Measurements from ENCODE around the gene RHO.

RHO gene

GRCh38 chr3:129577366-129577765 is 48.9 kb downstream of the RHO start:
- DNase-seq (ENCODE audit: low read depth in 3 of 3) = no peak

DNA sequence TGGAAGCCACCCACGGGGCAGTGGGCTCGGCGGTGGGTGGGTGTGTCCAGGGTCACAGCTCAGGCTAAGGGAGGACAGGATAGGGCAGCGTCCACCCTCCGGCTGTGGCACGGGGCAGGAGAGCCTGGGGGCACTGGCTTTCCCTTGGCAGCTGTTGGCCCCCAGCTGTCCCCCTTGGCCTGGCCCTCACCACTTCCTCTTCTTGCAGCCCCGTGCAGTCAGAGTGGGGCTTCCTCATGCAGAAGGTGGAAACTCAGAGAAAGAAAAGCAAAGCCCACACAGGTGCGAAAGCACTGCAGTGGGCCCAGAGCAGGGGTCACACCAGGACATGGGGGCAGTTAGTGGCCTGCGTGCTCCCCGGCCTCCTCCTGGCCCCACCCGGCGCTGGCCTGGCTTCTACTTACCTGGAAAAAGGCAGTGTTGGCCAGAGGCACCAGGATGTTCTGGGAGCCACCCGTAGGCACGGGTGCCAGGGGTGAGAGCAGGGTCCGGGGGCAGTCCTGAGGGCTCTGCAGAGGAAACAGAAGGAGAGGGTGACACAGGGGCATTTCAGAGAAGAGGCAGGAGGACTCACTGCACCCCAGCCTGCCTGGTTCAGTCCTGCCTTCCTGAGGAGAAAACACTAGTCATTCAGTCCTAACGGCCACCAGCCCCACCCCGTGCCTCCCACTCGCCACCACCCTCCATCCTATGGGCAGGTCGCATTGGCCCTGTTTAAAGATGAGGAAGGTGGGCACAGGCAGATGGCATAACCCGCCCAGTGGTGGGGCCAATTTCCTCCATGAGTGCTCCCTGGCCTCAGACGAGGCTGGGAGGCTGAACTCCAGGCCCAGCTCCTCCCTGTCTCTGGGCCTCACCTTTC is 49.7 kb downstream of the RHO start:
- DNase-seq (ENCODE audit: low read depth in 3 of 3) = no peak

DNA sequence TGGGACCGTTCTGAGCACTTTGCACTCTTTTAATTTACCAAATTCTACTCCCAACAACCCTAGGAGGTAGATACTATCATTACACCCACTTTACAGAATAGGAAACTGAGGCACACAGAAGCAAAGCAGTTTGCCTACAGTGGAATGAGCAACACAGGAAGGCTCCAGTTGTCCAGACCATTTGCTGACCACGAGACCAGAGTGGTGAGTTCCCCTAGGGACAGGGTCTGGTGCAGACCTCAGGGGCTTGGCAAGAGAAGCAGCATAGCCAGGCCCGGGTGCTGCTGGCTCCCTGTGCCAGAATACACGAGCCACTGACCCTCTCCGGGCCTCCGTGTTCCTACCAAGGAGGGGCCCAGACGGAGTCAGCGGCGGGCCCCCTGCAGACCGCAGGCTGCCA is 51.6 kb downstream of the RHO start:
- no peak for DNase-seq (ENCODE audit: low read depth in 3 of 3)

DNA sequence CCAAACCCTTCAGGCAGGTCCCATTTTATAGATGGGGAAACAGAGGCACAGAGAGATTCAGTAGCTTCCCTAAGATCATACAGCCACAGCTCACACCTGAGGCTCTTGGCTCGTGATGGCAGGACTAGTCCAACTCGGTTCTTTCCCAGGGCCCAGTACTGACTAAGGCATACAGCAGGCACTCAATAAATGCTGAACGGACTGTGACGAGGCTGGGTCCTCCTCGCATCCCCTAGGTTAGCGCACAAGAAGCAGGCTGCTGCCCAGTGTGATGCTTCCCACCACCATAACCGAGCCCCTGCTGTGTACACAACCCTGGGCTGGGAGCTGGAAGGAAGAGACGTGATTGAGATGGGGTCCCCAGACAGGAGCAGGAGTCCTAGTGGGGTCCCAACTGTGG is 53.2 kb downstream of the RHO start:
- no peak for DNase-seq (ENCODE audit: low read depth in 3 of 3)

DNA sequence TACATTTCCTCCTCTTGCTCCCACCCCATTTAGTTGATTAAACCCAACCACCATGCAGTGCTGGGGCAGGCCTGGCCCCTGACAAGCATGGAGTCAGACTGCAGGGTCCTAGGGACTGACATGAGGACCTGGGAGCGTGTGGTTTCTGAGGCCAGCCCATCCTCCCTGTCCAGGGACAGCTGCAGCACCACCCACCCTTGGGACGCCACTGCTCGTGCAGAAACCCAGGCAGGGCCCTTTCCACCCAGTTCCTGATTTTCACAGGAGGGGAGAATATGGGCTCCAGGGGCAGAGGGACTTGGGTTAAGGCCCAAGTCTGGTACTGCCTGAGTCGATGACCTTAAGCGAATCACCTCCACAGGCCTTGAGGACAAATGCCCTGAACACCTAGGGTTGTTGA is 54.4 kb downstream of the RHO start:
- DNase-seq (ENCODE audit: low read depth in 3 of 3) = no peak

DNA sequence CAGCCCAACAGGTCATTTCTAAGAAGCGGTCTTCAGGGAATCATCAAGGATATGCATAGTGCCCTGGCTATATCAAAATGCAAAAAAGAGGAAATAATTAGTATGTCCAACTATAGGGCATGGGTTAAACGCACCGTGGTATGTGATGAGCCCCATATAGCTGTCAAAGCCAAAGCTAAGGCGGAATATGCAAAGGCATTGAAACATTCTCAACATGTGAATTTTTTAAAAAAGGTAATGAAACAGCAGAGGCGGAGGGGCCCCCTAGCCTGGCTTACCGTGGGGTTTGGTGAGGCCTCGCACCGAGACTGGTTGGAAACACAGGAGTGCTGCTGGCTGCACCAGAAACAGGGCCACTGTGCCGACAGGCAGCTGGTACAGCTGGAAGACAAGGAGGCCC is 54.9 kb downstream of the RHO start:
- no peak for DNase-seq (ENCODE audit: low read depth in 3 of 3)

DNA sequence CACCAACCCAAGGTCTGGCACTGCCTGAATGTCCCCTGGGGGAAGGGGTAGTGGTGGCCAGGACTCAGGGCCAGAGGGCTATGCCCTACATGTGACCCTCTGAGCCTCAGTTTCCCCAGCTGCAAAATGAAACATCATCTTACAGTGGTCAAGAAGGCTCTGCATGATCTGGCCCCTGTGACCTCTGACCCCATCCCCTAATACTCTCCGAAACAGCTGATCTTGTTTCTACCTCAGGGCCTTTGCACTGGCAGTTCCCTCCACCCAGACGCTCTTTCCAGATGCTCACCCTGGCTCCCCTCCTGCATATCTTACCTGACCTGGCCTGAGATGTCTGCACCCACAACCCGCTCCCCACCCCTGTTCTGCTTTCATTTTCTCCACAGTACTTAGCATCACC is 56.2 kb downstream of the RHO start:
- DNase-seq (ENCODE audit: low read depth in 3 of 3) = no peak

Measured in stimulated activated CD4-positive, alpha-beta T cell treated with anti-CD3 and anti-CD28 coated beads, TNF-alpha, amount 100 ng/mL, for 4 hours (primary cell).